Mononuclear cell (primary cell): ENCODE results near the gene APBB3. TPM values are rescaled to one million over a fixed set of nuclear protein-coding genes. Genes with fewer than 3 reads are reported as not detected.
"Not testable (repeated sequence)": the region's sequence is repeated elsewhere in the genome, so short reads cannot be mapped to it uniquely, and the experiment has no call there.

Experiments used
- H3K27me3 ChIP-seq: 2 replicates; pipeline ENCODE4 v1.6.0; 2011; ENCODE audit warnings: low read length, control low read depth; ENCODE audit not compliant: insufficient read depth
- H3K4me1 ChIP-seq: 2 replicates; pipeline ENCODE4 v1.5.1; 2011; ENCODE audit warnings: mild to moderate bottlenecking, low read length, control low read depth; ENCODE audit not compliant: insufficient read depth
- H3K4me3 ChIP-seq: 2 replicates; pipeline ENCODE4 v1.5.1; 2011; ENCODE audit warnings: mild to moderate bottlenecking, low read length, moderate library complexity
- H3K9me3 ChIP-seq: 2 replicates; pipeline ENCODE4 v1.5.1; 2011; ENCODE audit warnings: low read depth, mild to moderate bottlenecking, control low read depth, low read length
- total RNA-seq: library from RNA; depleted of rRNA; stranded (reverse); fragments of >200 nt; gene quantifications from one replicate; pipeline ENCODE4 v1.2.3, GENCODE V29; 2012

The APBB3 gene
- total RNA-seq, 1 donor, result 24.2 TPM

- Histone ChIP-seq H3K4me1 (peaks cover 68% of the 10 kb centered on the region), H3K4me3 (peak overlapping the region; percentile 35), H3K27me3 (no peaks in the 10 kb centered on the region), H3K9me3 (no peaks in the 10 kb centered on the region)
Observed at GRCh38 chr5:140591747-140592372, 27.5 kb upstream of the APBB3 start.

DNA sequence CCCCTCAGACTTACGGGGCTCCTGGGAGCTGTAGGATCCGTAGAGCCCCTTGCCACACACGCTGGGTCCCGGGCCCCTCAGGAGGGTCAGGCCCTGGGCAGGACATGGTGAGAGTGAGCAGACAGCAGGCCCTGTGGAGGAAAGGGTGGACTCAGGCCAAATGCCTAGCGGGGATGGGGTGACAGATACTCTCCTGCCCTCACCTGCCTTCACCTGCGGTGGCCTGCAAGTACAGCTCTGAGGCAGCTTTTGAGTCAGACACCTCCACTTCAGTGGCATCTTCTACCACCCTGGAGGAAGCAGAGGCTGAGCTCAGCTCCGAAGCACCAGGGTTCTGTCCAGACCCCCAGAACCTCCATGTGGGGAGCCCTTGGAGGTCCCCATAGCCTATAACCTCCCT is 26.5 kb upstream of the APBB3 start:
- Histone ChIP-seq H3K4me1 (peaks cover 58% of the 10 kb centered on the region), H3K27me3 (no peaks in the 10 kb centered on the region), H3K9me3 (no peaks in the 10 kb centered on the region), H3K4me3 (peak overlapping the region; percentile 35)

DNA sequence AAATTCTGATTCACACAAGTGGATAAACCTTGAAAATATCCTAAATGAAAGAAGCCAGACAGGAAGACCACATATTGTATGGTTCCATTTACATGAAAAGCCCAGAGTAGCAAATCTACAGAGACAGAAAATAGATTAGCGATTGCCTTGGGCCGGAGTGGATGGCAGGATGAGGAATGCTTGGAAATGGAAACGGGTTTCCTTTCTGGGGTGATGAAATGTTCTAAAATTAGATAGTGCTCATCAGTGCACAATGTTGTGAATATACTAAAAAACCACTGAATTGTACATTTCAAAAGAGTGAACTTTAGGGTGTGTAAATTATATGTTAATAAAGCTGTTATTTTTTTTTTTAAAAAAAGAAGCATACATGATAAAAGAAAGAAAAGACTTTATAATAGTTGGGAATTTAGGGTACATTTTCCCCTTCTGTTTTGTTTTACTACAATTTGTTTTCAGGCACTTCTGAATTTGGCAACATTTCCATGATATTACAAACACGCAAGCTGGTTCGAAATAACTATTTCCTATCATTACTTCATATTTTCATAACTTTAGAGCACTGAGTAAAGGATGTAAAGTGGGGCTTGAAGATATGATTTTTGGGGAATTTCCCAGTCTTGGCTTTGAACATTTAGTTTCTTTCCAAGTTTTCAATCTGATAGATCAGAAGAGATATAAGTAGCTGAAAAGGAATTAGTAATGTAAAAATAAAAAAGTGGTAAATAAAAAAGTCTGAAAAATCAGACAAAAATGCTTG is 24.1 kb upstream of the APBB3 start:
- no peaks in the 10 kb centered on the region for H3K27me3 ChIP-seq
- no peaks in the 10 kb centered on the region for H3K9me3 ChIP-seq
- no peak overlapping the region for H3K4me3 ChIP-seq
- H3K4me1 ChIP-seq, result peaks cover 35% of the 10 kb centered on the region

DNA sequence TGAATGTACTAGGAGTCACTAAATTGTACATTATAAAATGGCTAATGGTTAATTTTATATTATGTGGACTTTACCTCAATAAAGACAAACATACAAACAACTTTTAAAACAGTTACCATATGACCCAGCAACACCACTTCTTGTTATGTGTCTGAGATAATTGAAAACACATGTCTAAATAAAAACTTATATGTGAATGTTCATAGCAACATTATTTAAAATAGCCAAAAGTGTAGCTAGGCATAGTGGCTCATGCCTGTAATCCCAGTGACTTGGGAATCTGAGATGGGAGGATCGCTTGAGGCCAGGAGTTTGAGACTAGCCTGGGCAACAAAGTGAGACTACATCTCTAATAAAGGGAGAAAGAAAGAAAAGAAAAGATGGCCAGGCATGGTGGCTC is 23.1 kb upstream of the APBB3 start:
- Histone ChIP-seq H3K27me3 (no peaks in the 10 kb centered on the region), H3K4me3 (no peak overlapping the region), H3K4me1 (peaks cover 33% of the 10 kb centered on the region), H3K9me3 (no peaks in the 10 kb centered on the region)

DNA sequence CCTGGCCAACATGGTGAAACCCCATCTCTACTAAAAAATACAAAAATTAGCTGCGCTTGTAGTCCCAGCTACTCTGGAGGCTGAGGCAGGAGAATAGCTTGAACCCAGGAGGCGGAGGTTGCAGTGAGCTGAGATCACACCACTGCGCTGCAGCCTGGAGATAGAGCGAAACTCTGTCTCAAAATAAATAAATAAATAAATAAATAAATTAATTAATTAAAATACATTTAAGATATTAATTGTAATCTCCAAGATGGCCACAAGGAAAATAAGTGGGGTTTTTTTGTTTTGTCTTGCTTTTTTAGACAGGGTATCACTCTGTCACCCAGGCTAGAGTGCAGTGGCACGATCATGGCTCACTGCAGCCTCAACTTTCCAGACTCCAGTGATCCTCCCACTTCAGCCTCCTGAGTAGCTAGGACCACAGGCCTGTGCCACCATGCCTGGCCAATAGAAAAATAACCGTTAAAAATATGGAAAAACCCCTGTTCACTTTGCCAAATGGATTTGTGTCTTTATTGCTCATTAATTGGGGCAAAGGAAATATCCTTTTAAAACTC is 14.9 kb upstream of the APBB3 start:
- not testable (repeated sequence) for H3K27me3 ChIP-seq, H3K4me3 ChIP-seq, H3K9me3 ChIP-seq
- peaks cover 22% of the 10 kb centered on the region for H3K4me1 ChIP-seq

DNA sequence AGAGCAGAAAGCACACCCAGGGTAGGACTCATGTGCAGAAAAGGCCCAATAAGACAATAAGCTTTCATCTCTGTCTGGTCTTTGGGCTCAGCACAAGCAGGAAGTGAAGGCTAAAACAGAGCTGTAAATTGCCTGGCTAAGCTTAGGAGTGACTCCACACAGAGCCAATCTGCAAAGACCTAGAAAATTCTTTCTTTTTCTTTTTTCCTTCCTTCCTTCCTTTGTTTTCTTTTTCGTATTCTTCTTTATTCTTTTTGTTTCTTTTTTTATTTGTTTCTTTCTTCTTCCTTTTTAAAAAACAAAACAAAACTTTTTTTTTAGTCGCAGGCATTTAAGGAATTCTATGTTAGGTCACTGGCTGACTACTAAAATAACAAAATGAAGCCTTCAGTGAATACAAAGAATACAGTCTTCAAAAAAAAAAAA is 12.4 kb upstream of the APBB3 start:
- Histone ChIP-seq H3K4me1 (peaks cover 22% of the 10 kb centered on the region), H3K4me3 (no peak overlapping the region), H3K27me3 (no peaks in the 10 kb centered on the region), H3K9me3 (no peaks in the 10 kb centered on the region)

DNA sequence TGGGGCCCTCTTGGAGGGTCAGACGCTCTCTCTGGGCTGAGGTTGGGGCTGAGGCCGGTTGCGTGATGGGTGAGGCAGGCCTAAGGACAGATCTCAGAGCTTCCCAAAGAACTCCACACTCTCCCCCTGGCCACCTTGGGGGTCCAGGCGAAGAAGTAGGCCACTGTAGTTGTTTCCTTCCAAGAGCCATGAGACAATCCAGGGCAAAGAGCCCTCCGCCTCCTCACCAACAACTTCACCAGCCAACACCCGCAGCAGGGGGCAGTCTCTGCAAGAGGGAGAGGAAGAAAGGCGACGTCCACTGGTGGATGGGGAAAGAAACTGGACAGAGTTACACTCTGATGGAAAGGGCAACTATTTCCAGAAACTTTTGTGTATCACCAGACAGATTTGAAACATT is 10.9 kb upstream of the APBB3 start:
- Histone ChIP-seq H3K4me3 (no peak overlapping the region), H3K27me3 (no peaks in the 10 kb centered on the region), H3K4me1 (peaks cover 24% of the 10 kb centered on the region), H3K9me3 (no peaks in the 10 kb centered on the region)

- Histone ChIP-seq H3K4me1 (peaks cover 35% of the 10 kb centered on the region), H3K27me3 (no peaks in the 10 kb centered on the region), H3K9me3 (no peaks in the 10 kb centered on the region), H3K4me3 (no peak overlapping the region)
Observed at GRCh38 chr5:140574165-140574564, 9.8 kb upstream of the APBB3 start.

DNA sequence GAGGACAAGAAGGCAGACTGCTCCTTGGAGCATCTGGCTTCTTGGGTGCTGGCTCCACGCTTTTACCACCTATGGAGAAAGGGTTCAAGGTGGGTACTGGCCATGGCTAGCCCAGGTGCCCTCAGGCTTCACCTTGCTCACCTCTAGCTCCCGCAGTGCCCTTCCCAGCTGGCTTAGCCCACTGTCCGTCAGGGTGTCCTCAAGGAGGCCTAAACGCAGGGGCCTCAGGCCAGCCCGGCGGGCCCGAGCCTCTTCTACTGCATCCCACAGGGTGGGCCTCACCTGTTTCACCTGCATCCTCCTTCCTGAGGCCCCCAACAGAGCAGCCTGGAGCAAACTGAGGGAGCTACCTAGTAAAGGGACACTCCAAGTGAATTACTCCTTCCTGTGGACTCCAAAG is 9.3 kb upstream of the APBB3 start:
- no peak overlapping the region for H3K4me3 ChIP-seq
- no peaks in the 10 kb centered on the region for H3K9me3 ChIP-seq
- no peaks in the 10 kb centered on the region for H3K27me3 ChIP-seq
- H3K4me1 ChIP-seq, result peaks cover 40% of the 10 kb centered on the region

GRCh38 chr5:140571105-140571504 is 6.7 kb upstream of the APBB3 start:
- no peaks in the 10 kb centered on the region for H3K27me3 ChIP-seq
- H3K4me1 ChIP-seq, result peaks cover 46% of the 10 kb centered on the region
- H3K9me3 ChIP-seq, result no peaks in the 10 kb centered on the region
- no peak overlapping the region for H3K4me3 ChIP-seq

DNA sequence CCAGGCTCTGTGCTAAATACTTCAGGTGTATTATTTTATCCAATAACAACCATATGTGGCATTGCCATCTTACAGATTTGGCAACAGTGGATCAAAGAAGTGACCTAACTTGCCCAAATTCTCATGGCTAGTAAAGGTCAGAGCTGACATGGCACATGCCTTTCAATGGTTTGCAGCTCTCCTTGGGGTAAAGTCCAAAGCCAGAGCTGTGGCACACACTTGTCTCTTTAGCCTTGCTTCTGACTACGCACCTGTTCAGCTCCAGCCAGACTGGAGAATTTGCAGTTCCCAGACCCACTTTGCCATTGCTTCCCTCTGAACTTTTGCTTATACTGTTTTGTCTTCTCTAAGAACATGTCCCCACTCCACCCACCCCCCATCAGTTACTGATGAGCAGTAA is 6.1 kb upstream of the APBB3 start:
- Histone ChIP-seq H3K9me3 (no peaks in the 10 kb centered on the region), H3K4me3 (no peak overlapping the region), H3K4me1 (peaks cover 46% of the 10 kb centered on the region), H3K27me3 (no peaks in the 10 kb centered on the region)

- H3K27me3 ChIP-seq, result no peaks in the 10 kb centered on the region
- H3K4me1 ChIP-seq, result peaks cover 46% of the 10 kb centered on the region
- H3K9me3 ChIP-seq, result no peaks in the 10 kb centered on the region
- no peak overlapping the region for H3K4me3 ChIP-seq
Observed at GRCh38 chr5:140570058-140570457, 5.7 kb upstream of the APBB3 start.

DNA sequence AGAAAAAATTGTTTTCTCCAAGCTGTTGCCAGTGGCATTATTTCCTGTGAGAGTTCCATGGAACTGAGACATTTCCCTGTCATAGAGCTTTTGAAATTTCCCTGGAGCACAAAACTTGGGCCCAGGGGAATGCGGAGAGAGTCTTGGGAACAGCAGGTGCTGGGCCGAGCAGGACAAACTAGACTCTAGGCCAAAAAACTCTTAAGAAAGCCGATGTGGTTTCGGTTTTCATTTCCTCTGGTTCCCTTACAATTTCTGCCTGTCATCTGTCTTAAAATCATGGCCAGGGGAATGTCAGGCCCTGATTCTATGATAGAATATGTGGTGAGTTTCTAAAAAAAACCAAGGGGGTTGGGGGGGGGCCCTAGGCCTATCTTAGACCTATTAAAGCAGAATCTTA is 4.8 kb upstream of the APBB3 start:
- no peak overlapping the region for H3K4me3 ChIP-seq
- no peaks in the 10 kb centered on the region for H3K9me3 ChIP-seq
- peaks cover 49% of the 10 kb centered on the region for H3K4me1 ChIP-seq
- no peaks in the 10 kb centered on the region for H3K27me3 ChIP-seq

DNA sequence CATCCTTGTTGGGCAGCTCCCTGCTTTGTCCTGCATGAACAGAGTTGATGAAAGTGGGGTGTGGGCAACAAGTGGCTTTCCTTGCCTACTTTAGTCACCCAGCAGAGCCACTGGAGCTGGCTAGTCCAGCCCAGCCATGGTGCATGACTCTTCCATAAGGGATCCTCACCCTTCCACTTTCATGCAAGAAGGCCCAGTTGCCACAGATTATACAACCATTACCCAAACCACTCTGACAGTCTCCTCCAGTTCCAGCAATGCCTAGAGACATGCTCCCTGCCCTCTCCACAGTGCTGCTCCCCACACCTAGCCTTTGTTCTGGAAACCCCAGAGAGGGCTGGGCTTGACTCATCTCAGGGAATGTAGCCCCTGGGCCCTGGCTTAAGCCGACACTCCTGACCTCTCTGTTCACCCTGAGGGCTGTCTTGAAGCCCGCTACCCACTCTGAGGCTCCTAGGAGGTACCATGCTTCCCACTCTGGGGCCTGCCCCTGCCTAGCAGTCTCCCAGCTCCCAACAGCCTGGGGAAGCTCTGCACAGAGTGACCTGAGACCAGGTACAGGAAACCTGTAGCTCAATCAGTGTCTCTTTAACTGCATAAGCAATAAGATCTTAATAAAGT is 4.2 kb upstream of the APBB3 start:
- H3K9me3 ChIP-seq, result no peaks in the 10 kb centered on the region
- peaks cover 53% of the 10 kb centered on the region for H3K4me1 ChIP-seq
- no peak overlapping the region for H3K4me3 ChIP-seq
- H3K27me3 ChIP-seq, result no peaks in the 10 kb centered on the region

DNA sequence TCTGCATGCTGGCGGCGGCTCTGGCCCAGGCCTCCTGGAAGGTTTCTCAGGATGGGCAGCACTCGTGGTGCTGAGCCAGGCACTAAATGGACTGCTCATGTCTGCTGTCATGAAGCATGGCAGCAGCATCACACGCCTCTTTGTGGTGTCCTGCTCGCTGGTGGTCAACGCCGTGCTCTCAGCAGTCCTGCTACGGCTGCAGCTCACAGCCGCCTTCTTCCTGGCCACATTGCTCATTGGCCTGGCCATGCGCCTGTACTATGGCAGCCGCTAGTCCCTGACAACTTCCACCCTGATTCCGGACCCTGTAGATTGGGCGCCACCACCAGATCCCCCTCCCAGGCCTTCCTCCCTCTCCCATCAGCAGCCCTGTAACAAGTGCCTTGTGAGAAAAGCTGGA is 3.5 kb upstream of the APBB3 start:
- Histone ChIP-seq H3K27me3 (no peaks in the 10 kb centered on the region), H3K9me3 (no peaks in the 10 kb centered on the region), H3K4me3 (no peak overlapping the region), H3K4me1 (peaks cover 58% of the 10 kb centered on the region)
